ENCODE results near the gene ERFE. TPM values are rescaled to one million over a fixed set of nuclear protein-coding genes. Genes with fewer than 3 reads are reported as not detected.

ERFE gene
- total and polyA plus RNA-seq, 8 donors = 0.15 to 1.4 (median 0.63) TPM

- Histone ChIP-seq H3K4me3 (no peak overlapping the region), H3K4me1 (no peaks in the 10 kb centered on the region), H3K36me3 (peaks cover 18 to 100% of the 10 kb centered on the region in 2 donors), H3K9me3 (no peaks in the 10 kb centered on the region), H3K27me3 (no peaks in the 10 kb centered on the region), H3K27ac (no peak overlapping the region)
- ATAC-seq (no peak), DNase-seq (no peak)
- intact Hi-C loops (cut with DNase I) = no loop called here
- TF ChIP-seq CTCF (IDR thresholded peaks at IDR 0.05) = no peak
Observed at GRCh38 chr2:238183821-238184220, 25.1 kb downstream of the ERFE start.

GRCh38 chr2:238187618-238188548, 29.1 kb downstream of the ERFE start:
- ATAC-seq (no peak), DNase-seq (no peak)
- no peaks in the 10 kb centered on the region for H3K9me3 ChIP-seq
- no peak overlapping the region for H3K27ac ChIP-seq
- TF ChIP-seq CTCF (IDR thresholded peaks at IDR 0.05) = no peak
- no peak overlapping the region for H3K4me3 ChIP-seq
- intact Hi-C loops (cut with DNase I) = no loop called here
- no peaks in the 10 kb centered on the region for H3K27me3 ChIP-seq
- no peaks in the 10 kb centered on the region for H3K4me1 ChIP-seq
- H3K36me3 ChIP-seq = peaks cover 10 to 100% of the 10 kb centered on the region in 2 donors

GRCh38 chr2:238190445-238190844, 31.7 kb downstream of the ERFE start:
- Histone ChIP-seq H3K36me3 (peaks cover 3 to 92% of the 10 kb centered on the region in 2 donors), H3K27me3 (no peaks in the 10 kb centered on the region), H3K4me3 (no peak overlapping the region), H3K27ac (no peak overlapping the region), H3K4me1 (no peaks in the 10 kb centered on the region), H3K9me3 (no peaks in the 10 kb centered on the region)
- ATAC-seq (no peak), DNase-seq (no peak)
- TF ChIP-seq CTCF (IDR thresholded peaks at IDR 0.05) = no peak
- intact Hi-C loops (cut with DNase I) = no loop called here

- Histone ChIP-seq H3K4me1 (peaks cover 18 to 46% of the 10 kb centered on the region in 2 donors), H3K27me3 (no peaks in the 10 kb centered on the region), H3K36me3 (no peaks in the 10 kb centered on the region), H3K9me3 (no peaks in the 10 kb centered on the region), H3K27ac (peak overlapping the region; percentile 84 to 92), H3K4me3 (peak overlapping the region; percentile 36 to 67)
- no peak for TF ChIP-seq CTCF (IDR thresholded peaks at IDR 0.05)
- intact Hi-C loops (cut with DNase I) = no loop called here
- ATAC-seq (no peak), DNase-seq (peak in 1 of 4 donors; percentile 8)
Observed at GRCh38 chr2:238202326-238203093, 43.7 kb downstream of the ERFE start.
